Stimulated activated CD4-positive, alpha-beta T cell treated with anti-CD3 and anti-CD28 coated beads, Interleukin-2, amount 100 ng/mL, for 24 hours (primary cell): ENCODE results near the gene CUX1.
"Not testable (repeated sequence)": the region's sequence is repeated elsewhere in the genome, so short reads cannot be mapped to it uniquely, and the experiment has no call there.

Experiments
- DNase-seq, 2 donors: peaks; one replicate each; pipeline ENCODE4 v3.0.0-alpha.2; 2020

Gene CUX1

GRCh38 chr7:101988060-101988459 is 170.6 kb downstream of the CUX1 start:
- not testable (repeated sequence) for DNase-seq

- no peak for DNase-seq
Observed at GRCh38 chr7:101988513-101988912, 171.1 kb downstream of the CUX1 start.

- DNase-seq = no peak
Observed at GRCh38 chr7:101989101-101989500, 171.7 kb downstream of the CUX1 start.

DNA sequence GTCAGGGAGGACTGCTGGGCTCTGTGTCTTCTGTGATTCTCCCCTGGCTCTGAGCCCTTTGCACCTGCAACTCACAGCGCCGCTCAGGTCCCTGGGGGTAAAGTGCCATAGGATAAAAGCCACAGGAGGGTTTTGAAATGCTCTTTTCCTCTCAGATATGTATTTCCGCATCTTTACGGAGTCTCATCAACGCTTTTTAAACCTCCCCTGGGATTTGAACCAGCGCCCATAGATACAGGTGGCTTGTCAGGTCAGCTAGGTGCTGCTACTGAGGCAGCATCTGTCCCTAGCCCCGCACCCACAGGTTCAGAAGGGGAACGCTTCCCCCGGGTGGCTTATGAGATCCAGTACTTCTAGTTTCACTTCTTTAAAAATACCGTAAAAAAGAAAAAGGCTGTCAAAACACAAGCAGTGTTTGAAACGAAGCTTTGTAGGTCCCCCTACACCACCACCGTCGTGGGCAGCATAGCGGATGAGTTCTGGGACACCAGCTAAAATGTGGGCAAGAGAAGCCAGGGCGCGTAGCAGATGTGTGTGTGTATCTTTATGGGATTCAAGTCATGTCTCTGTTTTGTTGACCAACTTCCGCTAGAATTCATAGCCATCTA is 173.5 kb downstream of the CUX1 start:
- no peak for DNase-seq

DNA sequence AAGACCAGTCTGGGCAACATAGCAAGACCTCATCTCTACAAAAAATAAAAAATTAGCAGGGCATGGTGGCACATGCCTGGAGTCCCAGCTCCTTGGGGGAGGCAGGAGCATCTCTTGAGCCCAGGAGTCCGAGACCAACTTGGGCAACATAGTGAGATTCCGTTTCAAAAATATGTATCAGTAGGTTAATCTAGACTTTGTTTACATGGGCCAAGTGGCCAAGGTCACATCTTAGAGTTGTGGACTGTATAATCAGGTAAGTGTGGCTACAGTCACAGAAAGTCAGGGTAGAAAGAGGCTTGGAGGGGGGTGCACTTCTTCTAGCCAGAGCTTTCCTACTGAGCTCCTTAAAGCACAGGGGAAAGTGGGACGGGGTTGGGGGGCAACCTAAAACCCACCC is 174.4 kb downstream of the CUX1 start:
- no peak for DNase-seq

DNA sequence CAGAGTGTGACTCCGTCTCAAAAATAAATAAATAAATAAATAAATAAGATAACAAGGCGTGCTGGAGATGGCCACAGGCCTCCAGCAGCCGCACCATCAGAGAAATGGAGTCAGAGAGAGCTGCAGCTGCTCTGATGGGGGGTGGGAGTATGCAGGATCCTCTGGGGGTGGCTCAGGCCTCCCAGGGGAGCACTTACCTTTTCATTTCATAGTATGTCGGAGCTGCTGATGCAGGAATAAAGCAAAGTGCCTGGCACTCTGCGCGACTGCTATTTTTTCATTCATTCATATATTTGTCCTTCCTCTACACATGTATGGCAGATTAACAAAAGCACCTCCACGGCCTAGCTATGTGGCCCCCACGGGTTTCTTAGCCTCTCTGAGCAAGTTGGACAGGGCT is 175.9 kb downstream of the CUX1 start:
- DNase-seq = no peak

DNA sequence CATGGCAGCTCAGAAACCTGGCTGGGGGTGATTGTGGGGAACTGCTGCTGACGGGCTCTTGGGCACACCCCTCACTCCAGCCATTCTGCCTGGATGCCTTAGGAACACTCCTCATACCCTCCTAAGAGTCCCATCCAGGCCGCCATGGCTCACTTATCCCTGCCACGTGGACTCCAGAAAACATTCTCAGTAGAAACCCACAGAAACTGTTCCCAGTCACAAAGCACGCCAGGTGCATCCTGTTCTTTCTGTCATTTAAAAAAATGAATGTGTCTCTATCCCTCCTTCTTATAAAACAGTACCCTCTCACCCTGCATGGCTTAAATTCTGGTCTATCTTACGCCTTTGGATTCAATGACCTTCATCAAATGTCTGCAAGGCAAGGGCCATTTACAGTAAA is 177.7 kb downstream of the CUX1 start:
- DNase-seq = no peak

- no peak for DNase-seq
Observed at GRCh38 chr7:101996131-101996691, 178.8 kb downstream of the CUX1 start.

DNA sequence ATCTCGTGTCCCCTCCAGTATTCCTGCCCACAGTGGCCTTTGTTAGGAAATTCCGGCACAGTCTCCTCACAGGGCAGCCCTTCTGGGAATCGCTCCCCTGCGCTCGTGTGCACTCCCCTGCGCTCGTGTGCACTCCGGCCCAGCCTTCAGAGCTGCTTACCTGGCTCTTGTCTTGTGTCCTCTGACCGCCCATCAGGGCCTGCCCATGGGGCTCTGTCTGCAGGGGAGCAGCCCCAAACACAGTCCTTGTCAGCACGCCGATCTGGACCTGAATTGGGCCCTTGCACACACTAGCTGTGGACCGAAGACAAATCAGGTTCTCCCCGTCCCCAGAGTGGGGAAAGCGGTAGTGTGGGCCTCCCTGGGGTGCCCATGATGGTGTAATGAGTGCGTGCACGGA is 179.4 kb downstream of the CUX1 start:
- no peak for DNase-seq

- no peak for DNase-seq
Observed at GRCh38 chr7:101998029-101998905, 180.8 kb downstream of the CUX1 start.

DNA sequence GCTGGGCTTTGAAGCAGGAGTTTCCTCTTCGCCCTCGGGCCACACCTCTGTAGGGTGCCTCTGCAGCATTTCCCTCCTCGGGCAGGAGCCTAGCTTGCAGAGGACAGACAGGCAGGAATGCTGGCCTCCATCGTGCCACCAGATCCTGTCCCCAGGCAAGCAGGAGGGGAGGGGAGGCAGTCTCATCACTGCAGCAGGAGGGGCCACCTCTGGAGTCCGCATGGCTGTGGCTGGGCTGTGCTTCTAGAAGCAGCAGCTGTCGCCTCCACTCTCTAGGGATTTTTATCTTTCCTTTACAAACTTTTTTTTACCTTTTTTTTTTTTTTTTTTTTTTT is 181.4 kb downstream of the CUX1 start:
- DNase-seq = no peak

GRCh38 chr7:101999393-101999792 is 182.0 kb downstream of the CUX1 start:
- DNase-seq = no peak

GRCh38 chr7:102000123-102000522 is 182.7 kb downstream of the CUX1 start:
- DNase-seq = no peak

DNA sequence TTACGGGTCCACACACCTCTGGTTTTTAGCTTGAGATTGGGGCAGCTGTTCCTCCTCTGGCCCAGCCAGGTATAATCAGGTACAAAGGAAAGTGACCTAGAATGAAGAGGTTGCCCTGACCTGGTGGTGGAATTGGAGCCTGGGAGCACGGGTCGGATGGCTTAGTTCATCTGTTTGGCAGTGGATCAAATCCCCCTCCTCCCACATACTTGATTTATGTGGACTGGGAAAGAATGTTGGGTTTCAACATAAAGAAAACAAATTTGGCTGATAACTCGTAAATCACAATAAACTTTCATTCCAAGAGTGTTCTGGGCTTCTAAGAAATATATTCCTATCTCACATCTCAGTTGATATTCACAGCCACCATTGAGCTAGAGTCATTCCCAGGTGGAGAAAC is 186.8 kb downstream of the CUX1 start:
- DNase-seq = no peak

DNA sequence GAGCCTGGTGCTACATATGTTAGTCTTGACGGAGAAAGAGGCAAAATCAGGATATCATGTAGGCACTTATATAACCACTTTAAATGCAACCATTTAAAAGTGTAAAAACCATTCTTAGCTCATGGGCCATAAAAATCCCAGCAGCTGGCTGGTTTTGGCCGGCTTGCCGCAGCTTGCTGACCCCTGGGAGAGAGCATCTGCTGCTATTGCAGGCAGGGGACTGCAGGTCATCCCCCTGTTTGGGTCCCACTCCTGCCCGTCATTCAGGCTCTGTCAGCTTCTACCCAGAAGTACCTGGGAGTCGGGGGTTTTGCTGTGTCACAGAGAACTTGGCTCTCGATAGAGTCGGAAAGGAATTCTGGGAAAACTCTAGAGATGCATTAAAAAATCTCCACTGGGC is 187.4 kb downstream of the CUX1 start:
- no peak for DNase-seq

DNA sequence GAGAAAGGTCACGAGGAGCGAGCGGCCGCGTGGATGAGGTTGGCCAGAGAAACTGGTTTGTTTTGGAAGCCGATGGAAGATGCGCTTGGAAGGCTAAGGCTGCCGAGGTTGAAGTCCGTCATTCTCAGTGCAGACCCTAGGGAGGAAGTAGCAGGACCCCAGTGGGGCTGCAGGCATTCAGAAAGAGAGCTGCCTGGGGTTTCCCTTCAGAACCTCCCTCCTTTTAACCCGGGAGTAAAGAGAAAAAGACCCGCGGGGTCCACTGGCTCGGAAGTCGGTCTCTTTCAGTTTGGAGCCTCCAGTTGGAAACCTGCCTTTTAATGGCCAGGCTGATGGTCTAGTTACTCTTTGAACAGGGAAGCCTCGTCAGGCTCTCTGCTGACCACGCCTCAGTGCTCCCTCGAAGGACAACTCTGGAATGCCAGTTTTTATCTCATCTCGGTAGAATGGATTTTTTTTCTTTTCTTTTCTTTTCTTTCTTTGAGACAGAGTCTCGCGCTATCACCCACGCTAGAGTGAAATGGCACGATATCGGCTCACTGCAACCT is 188.6 kb downstream of the CUX1 start:
- DNase-seq = no peak

- DNase-seq = no peak
Observed at GRCh38 chr7:102006695-102007094, 189.3 kb downstream of the CUX1 start.

DNA sequence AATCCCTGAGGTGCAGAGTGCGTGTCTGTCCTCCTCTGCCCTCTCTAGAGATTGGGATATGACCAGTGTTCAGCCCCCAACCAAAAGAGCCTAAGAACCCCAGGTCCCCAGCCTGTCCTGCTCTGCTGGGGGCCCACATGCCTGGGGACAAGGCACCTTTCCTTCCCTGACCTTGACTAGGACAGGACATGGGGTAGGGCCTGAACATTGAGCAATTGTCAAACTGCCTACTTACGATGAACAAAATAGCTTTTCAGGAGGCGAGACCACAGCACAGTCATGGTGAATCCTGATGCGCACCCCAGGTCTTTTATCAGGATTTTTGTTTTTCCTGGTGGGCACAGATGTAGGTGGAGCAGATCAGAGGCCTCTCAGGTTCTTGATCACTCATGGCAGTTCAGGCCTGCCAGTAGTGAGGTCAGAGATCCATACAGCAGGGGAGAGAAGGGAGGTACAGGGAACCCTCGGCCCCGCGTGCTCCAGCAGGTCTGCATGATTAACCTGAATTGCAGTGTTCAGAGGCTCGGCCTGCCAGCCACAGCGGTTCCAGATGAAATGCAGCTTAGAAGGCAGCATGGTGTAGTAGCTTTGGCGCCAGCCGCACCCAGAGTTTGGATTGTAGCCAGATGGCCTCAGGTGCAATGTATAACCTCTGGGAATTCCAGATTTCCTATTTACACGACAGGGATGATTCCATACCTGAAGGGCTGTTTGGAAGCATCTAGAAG is 191.3 kb downstream of the CUX1 start:
- DNase-seq = no peak

GRCh38 chr7:102009628-102010027 is 192.2 kb downstream of the CUX1 start:
- no peak for DNase-seq

- DNase-seq = not testable (repeated sequence)
Observed at GRCh38 chr7:102012112-102012830, 194.8 kb downstream of the CUX1 start.

GRCh38 chr7:102012941-102013461 is 195.6 kb downstream of the CUX1 start:
- no peak for DNase-seq

- DNase-seq = no peak
Observed at GRCh38 chr7:102018876-102019275, 201.4 kb downstream of the CUX1 start.
